H9 (cell line): ENCODE results near the gene MSMB. TPM values are rescaled to one million over a fixed set of nuclear protein-coding genes. Genes with fewer than 3 reads are reported as not detected.

Experiments
- DNase-seq: peaks from one replicate; pipeline ENCODE4 v3.0.0-alpha.2; 2017
- H2AFZ ChIP-seq: one replicate; pipeline ENCODE4 v1.6.1; 2013; ENCODE audit warnings: mild to moderate bottlenecking, low read length, control low read depth, moderate library complexity
- H2AK5ac ChIP-seq: 2 replicates; pipeline ENCODE4 v1.6.1; 2013; ENCODE audit warnings: low read length, control low read depth, mixed read lengths; ENCODE audit not compliant: insufficient read length
- H2BK120ac ChIP-seq: one replicate; pipeline ENCODE4 v1.6.1; 2013; ENCODE audit warnings: low read depth, mild to moderate bottlenecking, low read length, control low read depth, inconsistent platforms; ENCODE audit not compliant: poor library complexity, severe bottlenecking
- H2BK12ac ChIP-seq: 2 replicates; pipeline ENCODE4 v1.6.1; 2013; ENCODE audit warnings: low read length, control low read depth, mixed read lengths, low read depth; ENCODE audit not compliant: insufficient read length
- H2BK15ac ChIP-seq: 2 replicates; pipeline ENCODE4 v1.6.1; 2013; ENCODE audit warnings: low read depth, low read length, control low read depth
- H2BK20ac ChIP-seq: one replicate; pipeline ENCODE4 v1.6.1; 2013; ENCODE audit warnings: low read depth, mild to moderate bottlenecking, low read length, control low read depth, inconsistent platforms; ENCODE audit not compliant: poor library complexity, severe bottlenecking
- H2BK5ac ChIP-seq: 2 replicates; pipeline ENCODE4 v1.6.1; 2013; ENCODE audit warnings: low read length, control low read depth, mixed read lengths; ENCODE audit not compliant: insufficient read length
- H3K14ac ChIP-seq: 2 replicates; pipeline ENCODE4 v1.6.1; 2013; ENCODE audit warnings: low read length, control low read depth; ENCODE audit not compliant: insufficient read depth
- H3K18ac ChIP-seq: 2 replicates; pipeline ENCODE4 v1.6.1; 2013; ENCODE audit warnings: low read depth, mild to moderate bottlenecking, mixed read lengths, low read length, control low read depth; ENCODE audit not compliant: insufficient read length
- H3K23ac ChIP-seq: 2 replicates; pipeline ENCODE4 v1.6.1; 2013; ENCODE audit warnings: low read length, control low read depth, mixed read lengths, low read depth; ENCODE audit not compliant: insufficient read length
- H3K23me2 ChIP-seq: 2 replicates; pipeline ENCODE4 v1.6.1; 2013; ENCODE audit warnings: low read depth, mild to moderate bottlenecking, mixed read lengths, low read length, control low read depth; ENCODE audit not compliant: insufficient read length, poor library complexity, severe bottlenecking
- H3K27ac ChIP-seq: 2 replicates; pipeline ENCODE4 v1.5.1; 2013; ENCODE audit warnings: low read length, control low read depth, mixed read lengths, low read depth; ENCODE audit not compliant: insufficient read length
- H3K27me3 ChIP-seq: 2 replicates; pipeline ENCODE4 v1.6.1; 2013; ENCODE audit warnings: low read length, control low read depth, inconsistent platforms; ENCODE audit not compliant: insufficient read depth
- H3K4ac ChIP-seq: 2 replicates; pipeline ENCODE4 v1.6.1; 2013; ENCODE audit warnings: low read depth, mild to moderate bottlenecking, control low read depth, inconsistent platforms, low read length, moderate library complexity
- H3K4me1 ChIP-seq: 2 replicates; pipeline ENCODE4 v1.6.1; 2013; ENCODE audit warnings: low read length, control low read depth, inconsistent platforms; ENCODE audit not compliant: insufficient read depth
- H3K4me2 ChIP-seq: 2 replicates; pipeline ENCODE4 v1.6.1; 2013; ENCODE audit warnings: low read length, control low read depth, mixed read lengths; ENCODE audit not compliant: insufficient read length, insufficient read depth
- H3K56ac ChIP-seq: 2 replicates; pipeline ENCODE4 v1.6.1; 2013; ENCODE audit warnings: low read depth, mild to moderate bottlenecking, mixed read lengths, low read length, control low read depth; ENCODE audit not compliant: insufficient read length
- H3K79me1 ChIP-seq: 2 replicates; pipeline ENCODE4 v1.6.1; 2013; ENCODE audit warnings: low read depth, mild to moderate bottlenecking, moderate library complexity, low read length, control low read depth, inconsistent platforms; ENCODE audit not compliant: insufficient read depth, poor library complexity, severe bottlenecking
- H3K79me2 ChIP-seq: 2 replicates; pipeline ENCODE4 v1.6.1; 2013; ENCODE audit warnings: low read length, control low read depth, inconsistent platforms; ENCODE audit not compliant: insufficient read depth
- H3K9ac ChIP-seq: 2 replicates; pipeline ENCODE4 v1.6.1; 2013; ENCODE audit warnings: low read length, control low read depth, mixed read lengths; ENCODE audit not compliant: insufficient read length; ENCODE audit errors: extremely low read depth
- H3K9me3 ChIP-seq: one replicate; pipeline ENCODE4 v1.6.1; 2013; ENCODE audit warnings: low read depth, low read length, inconsistent platforms; ENCODE audit not compliant: control insufficient read depth
- H3T11ph ChIP-seq: one replicate; pipeline ENCODE4 v1.6.1; 2013; ENCODE audit warnings: mild to moderate bottlenecking, low read length, control low read depth, inconsistent platforms
- H4K20me1 ChIP-seq: one replicate; pipeline ENCODE4 v1.6.1; 2013; ENCODE audit not compliant: control insufficient read depth, insufficient read length, insufficient read depth
- H4K5ac ChIP-seq: 2 replicates; pipeline ENCODE4 v1.6.1; 2013; ENCODE audit warnings: low read depth, mild to moderate bottlenecking, mixed read lengths, low read length, control low read depth; ENCODE audit not compliant: insufficient read length
- H4K8ac ChIP-seq: replicated peaks from 2 replicates; pipeline ENCODE4 v1.6.1; 2013; ENCODE audit warnings: low read length, control low read depth, mixed read lengths, low read depth; ENCODE audit not compliant: insufficient read length
- H4K91ac ChIP-seq: 2 replicates; pipeline ENCODE4 v1.6.1; 2013; ENCODE audit warnings: low read depth, mild to moderate bottlenecking, moderate library complexity, mixed read lengths, low read length, control low read depth; ENCODE audit not compliant: insufficient read length
- H3K27ac Mint-ChIP-seq, 3 experiments: 2 replicates in 2 of 3; 3 replicates in 1 of 3; pipeline ENCODE4 v1.8.0; 2020 to 2021; ENCODE audit warnings: mixed read lengths in 3 of 3, mild to moderate bottlenecking in 1 of 3, moderate library complexity in 1 of 3
- H3K27me3 Mint-ChIP-seq: 2 replicates; pipeline ENCODE4 v1.8.0; 2021; ENCODE audit warnings: low read depth, mild to moderate bottlenecking, moderate library complexity, mixed read lengths
- H3K36me3 Mint-ChIP-seq, 3 experiments: 2 replicates in 2 of 3; 3 replicates in 1 of 3; pipeline ENCODE4 v1.8.0; 2020 to 2021; ENCODE audit warnings: low read depth in 3 of 3, mixed read lengths in 3 of 3; ENCODE audit not compliant: insufficient read depth in 1 of 3
- H3K4me1 Mint-ChIP-seq, 2 experiments: 2 replicates each; pipeline ENCODE4 v1.8.0; 2020; ENCODE audit warnings: mixed read lengths in 2 of 2
- H3K4me3 Mint-ChIP-seq, 2 experiments: 2 replicates in 1 of 2; 3 replicates in 1 of 2; pipeline ENCODE4 v1.8.0; 2020 to 2021; ENCODE audit warnings: mild to moderate bottlenecking in 2 of 2, mixed read lengths in 2 of 2, moderate library complexity in 1 of 2
- H3K9me3 Mint-ChIP-seq, 2 experiments: 2 replicates in 1 of 2; 3 replicates in 1 of 2; pipeline ENCODE4 v1.8.0; 2020; ENCODE audit warnings: mild to moderate bottlenecking in 2 of 2, mixed read lengths in 2 of 2, moderate library complexity in 1 of 2
- CTCF ChIP-seq: fragments of 200-600 bp; sonication (generic); conservative IDR thresholded peaks from 3 replicates; pipeline ENCODE4 v1.8.0; 2021; ENCODE audit warnings: antibody characterized with exemption, mild to moderate bottlenecking
- WGBS: extraction: QIAGEN DNeasy Blood & Tissue Kit; methylation state at CpG from one replicate; pipeline ENCODE4 v1.1.7; 2013; ENCODE audit warnings: missing lambda C conversion rate, low lambda C conversion rate, mixed read lengths; ENCODE audit not compliant: insufficient read length; ENCODE audit errors: extremely low coverage; 5-methylcytosine and 5-hydroxymethylcytosine counted together
- total RNA-seq: library from RNA; stranded (reverse); gene quantifications from 2 replicates; pipeline ENCODE4 v1.2.1, GENCODE V29; 2021

MSMB gene
- total RNA-seq, 1 experiment from 2014 or later, result not detected

GRCh38 chr10:46016811-46017210, 29.3 kb downstream of the MSMB start:
- H3K27ac ChIP-seq, result no peak overlapping the region
- H3K4me2 ChIP-seq, result no peak overlapping the region
- H3K27me3 ChIP-seq, result no peaks in the 10 kb centered on the region
- H3K18ac ChIP-seq, result no peak overlapping the region
- Mint-ChIP-seq H3K27me3 (no peaks in the 10 kb centered on the region), H3K4me1 (peaks cover 6 to 20% of the 10 kb centered on the region in 2 experiments), H3K36me3 (peaks cover 6 to 30% (median 20%) of the 10 kb centered on the region in 3 experiments; a peak in 6 of 7 replicates), H3K9me3 (no peaks in the 10 kb centered on the region), H3K4me3 (no peak overlapping the region), H3K27ac (no peak overlapping the region)
- H4K8ac ChIP-seq, result no peak overlapping the region
- H2BK15ac ChIP-seq, result no peak overlapping the region
- no peak overlapping the region for H2BK5ac ChIP-seq
- no peaks in the 10 kb centered on the region for H3K9me3 ChIP-seq
- H2AK5ac ChIP-seq, result no peak overlapping the region
- no peak overlapping the region for H3T11ph ChIP-seq
- no peak overlapping the region for H3K56ac ChIP-seq
- H2BK20ac ChIP-seq, result no peak overlapping the region
- H4K5ac ChIP-seq, result no peak overlapping the region
- no peak overlapping the region for H3K14ac ChIP-seq
- TF ChIP-seq CTCF, result no peak
- no CpG with 5 or more reads among the region's 1 CpG for WGBS
- H2BK120ac ChIP-seq, result no peak overlapping the region
- H3K4ac ChIP-seq, result no peak overlapping the region
- H2BK12ac ChIP-seq, result no peak overlapping the region
- peaks cover 3% of the 10 kb centered on the region for H3K79me1 ChIP-seq
- H3K4me1 ChIP-seq, result no peaks in the 10 kb centered on the region; the same call in 1 of the 2 replicates
- no peak overlapping the region for H4K91ac ChIP-seq
- no peak overlapping the region for H3K23ac ChIP-seq
- no peaks in the 10 kb centered on the region for H3K23me2 ChIP-seq
- no peak overlapping the region for H3K9ac ChIP-seq
- no peak overlapping the region for H2AFZ ChIP-seq
- no peak for DNase-seq
- no peaks in the 10 kb centered on the region for H4K20me1 ChIP-seq
- peaks cover 3% of the 10 kb centered on the region; the same call in 1 of the 2 replicates for H3K79me2 ChIP-seq
